Upper lobe of right lung (tissue), 1 donor: ENCODE data around the gene TAMALIN. TPM values are rescaled to one million over a fixed set of nuclear protein-coding genes. Genes with fewer than 3 reads are reported as not detected.

ENCODE experiments used
- ATAC-seq: fragments of 200-7000 bp; cut with Tn5 transposase; one replicate; pipeline ENCODE4 v1.9.1; 2020; ENCODE audit warnings: mild to moderate bottlenecking, moderate library complexity
- DNase-seq: peaks from one replicate; pipeline ENCODE4 v3.0.0-alpha.2; 2020
- H3K27ac ChIP-seq: fragments of 200-600 bp; one replicate; pipeline ENCODE4 v1.8.0; 2022
- H3K27me3 ChIP-seq: fragments of 200-600 bp; one replicate; pipeline ENCODE4 v1.8.0; 2022; ENCODE audit warnings: mild to moderate bottlenecking
- H3K36me3 ChIP-seq: fragments of 200-600 bp; one replicate; pipeline ENCODE4 v1.8.0; 2022
- H3K4me1 ChIP-seq: fragments of 200-600 bp; one replicate; pipeline ENCODE4 v1.8.0; 2022
- H3K4me3 ChIP-seq: fragments of 200-600 bp; one replicate; pipeline ENCODE4 v1.8.0; 2022; ENCODE audit warnings: mild to moderate bottlenecking
- H3K9me3 ChIP-seq: fragments of 200-600 bp; one replicate; pipeline ENCODE4 v1.8.0; 2022
- CTCF ChIP-seq: fragments of 200-600 bp; IDR thresholded peaks from one replicate; pipeline ENCODE4 v1.8.0; 2022; ENCODE audit warnings: antibody characterized with exemption
- intact Hi-C: fragments of 100-400 bp; cut with DNase I; formaldehyde crosslinking; loops from one replicate; pipeline ENCODE4 v1.11.0; 2022
- total RNA-seq: library from RNA; stranded (reverse); fragmentation: NEBNext Ultra II Directional; extraction: Animal tissue kit (Norgen Biotek cat#: 25700); gene quantifications from one replicate; pipeline ENCODE4 v1.2.1, GENCODE V29; 2021
- donor health status: DM: no; HTN: yes; CAD: no; lungs with severe emphysema.

TAMALIN gene
- total RNA-seq, 1 donor from 2014 or later, result 199 TPM

GRCh38 chr12:52005218-52005902, 1.4 kb upstream of the TAMALIN start:
- H3K27me3 ChIP-seq, result no peaks in the 10 kb centered on the region
- no peak overlapping the region for H3K4me3 ChIP-seq
- intact Hi-C loops, result no loop called here
- no peaks in the 10 kb centered on the region for H3K9me3 ChIP-seq
- DNase-seq, result no peak
- peaks cover 24% of the 10 kb centered on the region for H3K4me1 ChIP-seq
- no peak for TF ChIP-seq CTCF
- no peak overlapping the region for H3K27ac ChIP-seq
- no peaks in the 10 kb centered on the region for H3K36me3 ChIP-seq
- no peak for ATAC-seq

- DNase-seq (peak; percentile 87), ATAC-seq (peak; percentile 76)
- H3K27ac ChIP-seq, result peak overlapping the region; percentile 24
- peak overlapping the region; percentile 71 for H3K4me3 ChIP-seq
- peaks cover 31% of the 10 kb centered on the region for H3K4me1 ChIP-seq
- peaks cover 3% of the 10 kb centered on the region for H3K36me3 ChIP-seq
- no peak for TF ChIP-seq CTCF
- intact Hi-C loops, result no loop called here
- no peaks in the 10 kb centered on the region for H3K9me3 ChIP-seq
- H3K27me3 ChIP-seq, result no peaks in the 10 kb centered on the region
Observed at GRCh38 chr12:52005903-52006703, 643 bp upstream of the TAMALIN start.

GRCh38 chr12:52007158-52007921, 594 bp downstream of the TAMALIN start:
- intact Hi-C loops, result no loop called here
- Histone ChIP-seq H3K36me3 (peaks cover 15% of the 10 kb centered on the region), H3K4me1 (peaks cover 37% of the 10 kb centered on the region), H3K27ac (peak overlapping the region; percentile 92), H3K9me3 (no peaks in the 10 kb centered on the region), H3K4me3 (peak overlapping the region; percentile 71), H3K27me3 (no peaks in the 10 kb centered on the region)
- peak; percentile 27 for ATAC-seq
- DNase-seq, result no peak
- TF ChIP-seq CTCF, result no peak

- intact Hi-C loops, result no loop called here
- ATAC-seq (no peak), DNase-seq (no peak)
- no peak for TF ChIP-seq CTCF
- Histone ChIP-seq H3K4me1 (peaks cover 37% of the 10 kb centered on the region), H3K27ac (peak overlapping the region; percentile 92), H3K36me3 (peaks cover 20% of the 10 kb centered on the region), H3K27me3 (no peaks in the 10 kb centered on the region), H3K4me3 (peak overlapping the region; percentile 71), H3K9me3 (no peaks in the 10 kb centered on the region)
Observed at GRCh38 chr12:52007982-52008510, 1.3 kb downstream of the TAMALIN start.

- Histone ChIP-seq H3K4me3 (peak overlapping the region; percentile 71), H3K9me3 (no peaks in the 10 kb centered on the region), H3K4me1 (peaks cover 37% of the 10 kb centered on the region), H3K27me3 (no peaks in the 10 kb centered on the region), H3K27ac (peak overlapping the region; percentile 92), H3K36me3 (peaks cover 27% of the 10 kb centered on the region)
- DNase-seq (no peak), ATAC-seq (no peak)
- intact Hi-C loops, result no loop called here
- TF ChIP-seq CTCF, result no peak
Observed at GRCh38 chr12:52009081-52009751, 2.5 kb downstream of the TAMALIN start.
